CD4-positive, alpha-beta T cell treated with Interferon alpha-2 for 1 hour (primary cell): ENCODE results near the gene UTF1.
"Not testable (repeated sequence)": the region's sequence is repeated elsewhere in the genome, so short reads cannot be mapped to it uniquely, and the experiment has no call there.

Source experiments
- DNase-seq, 2 donors: peaks; one replicate each; pipeline ENCODE4 v3.0.0-alpha.2; 2020 to 2022

Gene UTF1

GRCh38 chr10:133248334-133248715 lies 18.3 kb downstream of the UTF1 start:
- DNase-seq, result no peak

DNA sequence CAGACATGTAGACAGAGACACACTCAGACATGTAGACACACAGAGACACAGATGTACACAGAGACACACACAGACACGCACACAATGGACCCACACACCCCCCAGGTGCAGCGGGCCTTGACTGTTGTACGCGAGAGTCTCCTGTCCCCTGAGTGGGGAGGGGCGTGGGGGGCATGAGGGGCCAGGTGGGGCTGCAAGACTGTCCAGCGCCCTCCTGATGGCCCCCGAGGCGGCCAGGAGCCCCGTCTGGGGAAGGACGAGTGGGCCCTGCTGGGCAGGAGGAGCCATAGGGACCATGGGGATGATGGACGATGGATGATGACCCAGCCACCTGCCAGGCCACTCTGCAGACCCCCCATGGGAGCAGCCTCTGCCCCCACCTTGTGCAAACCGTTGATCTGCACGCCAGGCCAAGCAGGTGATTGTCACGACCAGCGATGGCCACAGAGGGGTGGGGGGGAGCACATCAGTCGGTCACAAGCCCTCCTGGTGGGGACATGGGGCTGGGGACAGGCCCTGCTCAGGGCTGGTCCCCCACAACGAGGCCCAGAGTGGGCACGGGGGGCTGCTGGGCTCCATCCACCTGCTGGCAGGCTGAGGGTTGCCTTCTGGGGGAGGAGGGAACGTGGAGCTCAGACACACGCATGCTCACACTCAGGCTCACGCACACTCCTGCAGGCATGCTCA lies 19.2 kb downstream of the UTF1 start:
- no peak for DNase-seq

GRCh38 chr10:133249975-133250754 lies 20.1 kb downstream of the UTF1 start:
- DNase-seq, result no peak

DNA sequence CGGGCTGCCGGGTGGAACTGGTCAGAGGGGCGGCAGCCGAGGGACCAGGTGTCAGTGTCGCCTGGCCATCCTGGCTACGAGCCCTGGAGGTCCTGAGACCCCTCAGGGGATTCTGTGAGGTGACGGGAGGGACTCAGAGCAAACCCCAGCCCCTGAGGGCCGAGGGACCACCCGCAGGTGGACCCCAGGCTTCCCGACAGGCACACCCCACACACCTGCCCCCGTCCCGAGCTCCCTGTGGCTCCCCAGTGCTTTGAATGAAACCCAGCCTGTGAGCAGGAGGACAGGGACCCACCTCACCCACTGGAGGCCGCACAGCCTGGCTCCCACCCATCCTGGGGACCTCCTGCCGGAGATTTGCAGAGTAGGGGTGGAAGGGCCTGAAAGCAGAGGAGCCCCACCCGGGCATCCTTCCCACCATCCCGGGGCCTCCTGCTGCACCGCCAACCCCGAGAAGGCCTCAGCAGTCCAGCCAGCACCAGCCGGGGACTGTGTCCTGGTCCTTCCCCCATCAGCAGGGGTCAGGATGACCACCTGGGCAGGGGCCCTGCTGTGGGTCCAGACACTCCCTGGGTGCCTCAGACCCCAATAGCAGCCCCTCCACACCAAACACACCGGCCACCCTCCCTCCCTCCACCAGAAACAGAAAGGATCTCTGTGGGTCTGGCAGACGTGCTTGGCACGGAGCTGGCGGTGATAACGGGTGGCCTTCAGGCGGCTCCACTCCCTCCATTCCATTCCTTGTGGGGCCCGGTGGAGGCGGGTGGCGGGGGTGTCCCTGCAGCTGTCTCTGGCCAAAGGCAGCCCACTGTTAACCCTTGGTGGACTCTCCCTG lies 21.6 kb downstream of the UTF1 start:
- no peak for DNase-seq

GRCh38 chr10:133252223-133252552 lies 22.2 kb downstream of the UTF1 start:
- no peak for DNase-seq

DNA sequence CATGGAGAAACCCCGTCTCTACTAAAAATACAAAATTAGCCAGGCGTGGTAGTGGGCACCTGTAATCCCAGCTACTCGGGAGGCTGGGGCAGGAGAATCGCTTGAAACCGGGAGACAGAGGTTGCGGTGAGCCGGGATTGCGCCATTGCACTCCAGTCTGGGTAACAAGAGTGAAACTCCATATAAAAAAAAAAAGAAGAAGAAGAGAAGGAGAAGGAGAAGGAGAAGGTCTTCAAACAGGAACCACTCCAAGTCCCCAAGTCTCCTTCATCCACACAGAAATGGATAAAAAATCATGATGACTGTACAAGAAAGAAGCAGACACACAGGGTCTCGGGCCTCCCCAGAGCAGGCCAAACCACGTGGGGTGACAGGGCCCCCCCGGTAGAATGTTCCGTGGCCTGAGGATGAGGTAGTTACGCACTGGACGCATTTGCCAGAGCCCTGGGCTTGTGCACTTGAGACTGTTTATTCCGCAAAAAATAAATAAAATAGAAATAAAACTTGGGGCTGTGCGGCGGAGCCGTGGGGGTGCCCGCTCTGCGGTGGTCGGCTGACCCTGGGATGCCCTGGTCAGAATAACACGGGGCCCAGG lies 23.4 kb downstream of the UTF1 start:
- DNase-seq, result no peak

DNA sequence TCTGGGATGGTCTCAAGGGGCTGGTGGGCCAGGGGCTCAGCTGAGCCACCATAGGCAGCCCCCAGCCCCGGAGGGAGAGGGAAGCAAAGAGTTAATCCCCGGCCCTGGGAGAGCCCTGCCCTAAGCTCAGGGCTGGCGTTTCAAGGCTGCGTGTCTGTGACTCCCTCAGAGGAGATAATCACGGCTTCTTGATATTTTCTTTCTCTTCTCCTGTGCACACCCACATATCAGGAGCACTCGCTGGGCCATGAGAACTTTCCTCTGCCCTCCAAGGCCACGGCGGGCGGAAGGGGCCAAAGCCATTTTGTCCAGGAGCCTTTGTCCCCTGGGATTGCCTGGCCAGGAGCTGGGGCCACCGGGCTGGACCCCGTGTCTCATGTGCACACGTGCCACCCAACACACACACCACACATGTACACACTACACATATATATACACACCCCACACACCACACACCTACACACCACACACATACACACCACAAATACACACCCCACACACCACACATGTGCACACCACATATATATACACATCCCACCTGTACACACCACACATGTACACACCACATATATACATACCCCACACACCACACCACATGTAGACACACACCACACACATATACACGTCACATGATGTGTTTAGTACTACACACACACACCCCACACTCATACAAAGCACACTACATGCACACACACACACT lies 24.6 kb downstream of the UTF1 start:
- DNase-seq, result no peak

- DNase-seq, result no peak
Observed at GRCh38 chr10:133255323-133255722, 25.3 kb downstream of the UTF1 start.

GRCh38 chr10:133257489-133258065 lies 27.6 kb downstream of the UTF1 start:
- DNase-seq, result peak in 1 of 2 donors; percentile 33

GRCh38 chr10:133258066-133258817 lies 28.2 kb downstream of the UTF1 start:
- DNase-seq, result peak in 1 of 2 donors; percentile 39

DNA sequence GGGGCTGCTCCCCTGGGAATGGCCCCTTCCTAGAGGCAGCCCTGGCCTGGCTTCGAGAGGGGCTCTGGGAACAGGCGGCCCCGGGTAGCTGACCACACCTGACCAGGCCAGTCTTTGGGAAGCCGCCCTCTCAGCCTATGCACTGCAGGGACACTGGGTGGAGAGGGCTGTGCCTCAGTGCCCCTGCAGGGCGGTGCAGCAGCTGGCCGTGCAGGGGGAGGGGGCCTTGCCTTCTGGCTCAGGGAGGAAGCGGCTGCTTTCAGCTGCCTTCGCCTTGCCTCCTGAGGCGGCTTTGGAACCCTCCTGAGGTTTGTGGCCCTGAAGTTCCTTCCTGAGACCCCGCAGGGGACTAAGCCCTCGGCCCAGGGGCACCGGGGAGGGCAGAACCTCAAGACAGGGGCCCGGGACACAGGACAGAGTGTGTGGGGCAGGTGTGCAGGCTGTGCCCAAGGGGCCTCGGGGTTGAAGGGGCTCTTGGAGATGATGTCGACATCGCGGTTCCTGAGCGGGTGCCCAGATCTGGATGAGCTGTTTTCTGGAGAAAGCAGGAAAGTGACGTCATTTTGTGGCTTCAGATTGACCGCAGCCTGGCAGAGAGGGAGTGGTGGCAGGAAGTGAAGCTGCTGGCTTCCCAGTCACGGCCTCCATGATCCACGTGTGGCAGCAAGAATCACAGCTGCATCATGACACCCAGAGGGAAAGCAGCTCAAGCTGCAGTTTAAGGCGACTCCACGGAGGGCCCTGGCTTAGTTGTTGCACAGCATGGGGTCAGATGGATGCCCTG lies 29.0 kb downstream of the UTF1 start:
- DNase-seq, result peak; percentile 85

- no peak for DNase-seq
Observed at GRCh38 chr10:133259602-133259989, 29.6 kb downstream of the UTF1 start.

DNA sequence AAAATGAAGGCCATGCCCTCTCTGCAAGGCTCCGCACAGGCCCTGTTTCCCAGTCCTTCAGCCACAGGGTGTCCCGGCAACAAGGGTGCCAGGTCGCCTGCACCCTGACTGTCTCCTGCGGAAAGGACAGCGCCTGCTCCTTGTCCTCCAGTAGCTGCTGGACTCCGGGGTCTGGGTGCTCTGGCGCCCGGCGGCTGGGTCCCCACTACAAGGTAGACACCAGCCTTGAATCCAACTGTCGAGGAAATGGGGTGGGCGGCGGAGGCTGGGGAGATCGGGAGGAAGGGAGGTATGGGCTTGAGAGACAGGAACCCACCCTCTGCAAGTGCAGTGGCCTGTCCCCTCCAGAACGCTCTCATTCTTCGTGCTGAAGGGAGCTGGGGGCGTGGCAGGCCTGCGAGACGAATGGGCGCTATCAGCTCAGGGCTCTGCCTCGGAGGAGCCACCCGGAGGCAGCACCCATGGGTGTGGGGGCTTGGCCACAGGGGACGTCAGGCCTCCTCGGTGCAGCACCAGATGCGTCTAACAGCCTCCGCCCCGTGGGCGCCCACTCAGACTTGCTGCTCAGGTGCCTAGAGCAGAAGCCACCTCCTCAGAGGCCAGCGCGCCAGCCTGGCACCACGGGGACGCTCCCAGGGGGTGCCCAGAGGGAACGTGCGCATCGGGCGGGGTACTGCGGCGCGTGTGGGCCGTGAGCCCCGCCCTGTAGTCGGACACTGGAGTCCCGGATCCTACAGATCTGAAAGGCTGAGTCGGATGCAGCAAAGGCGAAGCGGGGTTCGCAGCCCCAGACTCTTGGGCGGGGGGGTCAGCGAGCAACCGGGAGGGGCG lies 31.1 kb downstream of the UTF1 start:
- DNase-seq, result peak; percentile 59 to 70

DNA sequence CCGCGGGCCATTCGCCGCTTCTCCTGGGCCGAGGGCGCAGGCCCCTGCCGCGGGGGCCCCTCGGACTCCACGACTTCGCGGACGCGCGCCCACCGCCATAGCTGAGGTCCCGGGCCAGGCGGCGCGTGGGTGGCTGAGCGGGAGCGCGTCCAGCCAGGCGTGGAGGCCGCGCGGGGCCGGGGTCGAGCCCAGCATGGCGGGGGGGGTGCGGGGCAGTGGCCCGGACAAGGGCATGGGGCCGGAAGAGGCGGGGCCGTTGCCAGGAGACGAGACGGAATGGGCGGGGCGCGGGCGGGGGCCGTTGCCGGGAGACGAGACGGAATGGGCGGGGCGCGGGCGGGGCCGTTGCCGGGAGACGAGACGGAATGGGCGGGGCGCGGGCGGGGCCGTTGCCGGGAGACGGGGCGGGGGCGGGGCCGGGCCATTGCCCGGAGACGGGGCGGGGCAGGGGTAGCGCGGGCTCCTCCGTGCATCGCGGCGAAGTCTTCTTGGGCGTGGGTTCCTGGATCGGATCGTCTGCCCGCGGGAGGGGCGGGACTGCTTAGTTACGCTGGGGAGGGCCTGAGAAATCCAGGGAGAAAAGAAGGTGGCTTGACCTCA lies 31.8 kb downstream of the UTF1 start:
- DNase-seq, result peak; percentile 90 to 91

DNA sequence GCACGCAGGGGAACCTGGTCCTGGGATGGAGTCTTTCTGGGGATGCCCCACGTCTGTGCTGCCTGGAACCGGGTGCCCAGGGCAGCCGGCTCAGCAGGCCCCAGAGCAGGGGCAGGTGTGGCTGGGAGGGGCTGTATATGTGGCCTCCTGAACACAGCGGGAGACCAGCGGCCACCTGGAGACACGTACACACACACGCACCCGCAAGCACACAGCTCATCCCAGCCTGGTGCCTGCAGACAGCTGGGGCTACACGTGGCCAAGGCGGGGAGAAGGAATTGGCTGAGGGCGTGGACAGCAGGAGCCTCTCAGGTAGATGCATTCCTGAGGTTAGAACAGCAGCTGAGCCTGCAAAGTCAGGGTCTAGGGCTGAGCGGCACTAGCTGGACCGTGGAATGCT lies 32.7 kb downstream of the UTF1 start:
- no peak for DNase-seq

DNA sequence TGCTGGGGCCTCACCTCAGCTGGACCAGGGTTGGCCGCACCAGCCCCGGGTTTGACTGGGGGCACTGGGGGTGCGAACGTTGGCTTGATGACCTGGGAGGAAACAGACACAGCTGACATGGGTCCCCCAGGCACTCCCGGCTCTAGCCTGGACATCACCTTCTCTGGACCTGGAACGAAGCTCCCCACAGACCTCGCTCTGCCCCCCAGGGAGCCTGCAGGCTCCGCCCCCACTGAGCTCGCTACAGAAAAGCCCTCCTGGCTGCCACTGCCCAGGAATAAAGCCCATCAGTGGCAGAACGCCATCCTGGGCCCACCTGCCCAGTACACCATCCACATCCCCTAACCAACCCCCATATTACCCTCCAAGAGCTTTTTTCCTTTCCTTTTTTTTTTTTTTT lies 33.7 kb downstream of the UTF1 start:
- no peak for DNase-seq

- DNase-seq, result peak; percentile 57 to 63
Observed at GRCh38 chr10:133264461-133264860, 34.4 kb downstream of the UTF1 start.

DNA sequence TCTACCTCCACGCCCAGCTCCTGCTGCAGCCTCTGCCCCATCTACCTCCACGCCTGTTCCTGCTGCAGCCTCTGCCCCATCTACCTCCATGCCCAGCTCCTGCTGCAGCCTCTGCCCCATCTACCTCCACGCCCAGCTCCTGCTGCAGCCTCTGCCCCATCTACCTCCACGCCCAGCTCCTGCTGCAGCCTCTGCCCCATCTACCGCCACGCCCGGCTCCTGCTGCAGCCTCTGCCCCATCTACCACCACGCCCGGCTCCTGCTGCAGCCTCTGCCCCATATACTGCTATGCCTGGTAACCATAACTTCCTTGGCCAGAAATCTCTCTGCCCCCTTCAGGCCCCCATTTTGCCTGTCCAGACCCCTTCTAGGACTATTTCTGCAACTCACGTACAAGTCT lies 35.0 kb downstream of the UTF1 start:
- not testable (repeated sequence) for DNase-seq

DNA sequence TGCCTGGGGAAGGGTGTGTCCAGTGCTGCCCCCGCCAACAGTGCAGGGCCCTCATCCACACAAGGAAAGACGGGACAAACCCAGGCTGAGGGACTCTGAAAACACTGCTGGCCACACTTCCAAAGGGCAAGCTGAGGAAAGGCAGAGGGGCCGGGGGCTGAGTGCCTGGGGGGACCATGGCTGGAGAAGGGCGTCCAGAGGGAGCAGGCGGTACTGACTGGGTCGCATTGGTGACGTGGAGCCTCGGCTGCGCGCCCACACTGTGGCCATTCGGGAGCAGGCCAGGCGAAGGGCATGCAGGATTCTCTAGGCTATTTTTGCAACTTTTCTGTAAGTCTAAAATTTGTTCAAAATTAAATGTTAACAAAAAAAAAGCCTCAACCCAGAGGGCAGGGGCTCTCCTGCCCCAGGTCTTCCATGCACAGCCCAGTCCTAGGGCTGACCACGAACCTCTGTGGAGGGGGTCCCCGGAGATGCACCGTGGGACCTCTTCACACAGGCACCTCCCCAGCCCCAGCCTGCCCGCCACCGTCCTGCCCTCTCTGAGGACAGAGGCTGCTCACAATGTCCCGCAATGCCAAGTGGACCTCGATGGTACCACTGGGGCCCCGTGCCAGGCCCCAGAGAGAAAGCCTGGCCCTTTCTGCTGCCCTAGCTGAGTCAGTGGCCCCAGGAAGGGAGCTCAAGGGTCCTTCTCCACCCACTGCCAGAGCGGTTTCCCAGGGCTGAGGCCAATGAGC lies 36.2 kb downstream of the UTF1 start:
- DNase-seq, result no peak
